ENCODE data around the gene NPAS3. TPM values are rescaled to one million over a fixed set of nuclear protein-coding genes. Genes with fewer than 3 reads are reported as not detected.

NPAS3 gene
- total and polyA plus RNA-seq, 2 of the 8 experiments (the other 6 are each of a cell fraction or from before 2014, with no cell fraction given) = 0.11 to 0.60 TPM

- TF ChIP-seq TAF1 (IDR thresholded peaks at IDR 0.05; ENCODE audit: low read depth, low read length) (no peak), PHF8 (conservative IDR thresholded peaks at IDR 0.05; ENCODE audit: low read depth, low read length) (no peak), MAX (IDR thresholded peaks at IDR 0.05) (no peak), CBX8 (IDR thresholded peaks at IDR 0.05; ENCODE audit: borderline replicate concordance, low read depth, low read length) (no peak), CBX5 (IDR thresholded peaks at IDR 0.05; ENCODE audit: low read depth, low read length) (no peak)
Observed at GRCh38 chr14:33150666-33151428, 212.2 kb downstream of the NPAS3 start (continued).

All from H1 (cell line).